Activated T-helper 2 cell treated with anti-CD3 and anti-CD28 coated beads, Interferon-gamma antibody, Interleukin-2, Interleukin-4, amounts not matched to agents 10 μg/mL and 5 μg/mL and 100 μg/mL, durations not matched to agents 14 hours and 24 hours and 36 hours (primary cell): Measurements from ENCODE around the gene DNAJA1. TPM values are rescaled to one million over a fixed set of nuclear protein-coding genes. Genes with fewer than 3 reads are reported as not detected.

Source experiments
- DNase-seq: peaks from one replicate; pipeline ENCODE4 v3.0.0; 2021; ENCODE audit warnings: low spot score
- H3K27ac Mint-ChIP-seq: one replicate; pipeline ENCODE4 v1.8.0; 2021; ENCODE audit warnings: mixed read lengths
- H3K27me3 Mint-ChIP-seq: one replicate; pipeline ENCODE4 v1.8.0; 2021; ENCODE audit warnings: low read depth, mixed read lengths
- H3K36me3 Mint-ChIP-seq: one replicate; pipeline ENCODE4 v1.8.0; 2021; ENCODE audit warnings: low read depth, mixed read lengths
- H3K4me1 Mint-ChIP-seq: one replicate; pipeline ENCODE4 v1.8.0; 2021; ENCODE audit warnings: low read depth, mixed read lengths
- H3K4me3 Mint-ChIP-seq: one replicate; pipeline ENCODE4 v1.8.0; 2021; ENCODE audit warnings: low read depth, mild to moderate bottlenecking, moderate library complexity, mixed read lengths
- H3K9me3 Mint-ChIP-seq: one replicate; pipeline ENCODE4 v1.8.0; 2021; ENCODE audit warnings: mixed read lengths
- intact Hi-C: fragments of 100-400 bp; cut with micrococcal nuclease; formaldehyde crosslinking; loops from one replicate; pipeline ENCODE4 v1.15.1; 2023
- total RNA-seq: library from RNA; stranded (reverse); gene quantifications from 2 replicates; pipeline ENCODE4 v1.2.3, GENCODE V29; 2022

The DNAJA1 gene
- total RNA-seq, 1 donor from 2014 or later, result 259 TPM

DNA sequence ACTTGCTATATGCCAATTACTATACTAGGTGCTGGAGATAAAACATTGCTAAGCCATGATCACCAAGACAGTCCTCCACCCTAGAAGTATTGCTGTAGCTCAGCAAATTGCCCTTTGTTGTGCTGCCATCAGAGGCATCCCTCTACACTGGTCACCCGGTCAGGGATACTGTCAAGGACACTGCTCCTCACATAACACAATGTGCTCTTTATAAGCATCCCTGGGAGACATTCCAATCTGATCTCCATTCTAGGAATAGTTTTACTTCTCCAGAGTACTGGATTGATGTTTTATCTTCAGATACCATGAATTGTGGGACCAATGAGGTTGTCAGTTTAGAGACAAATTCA is 10.4 kb upstream of the DNAJA1 start:
- Mint-ChIP-seq H3K27ac (no peak overlapping the region), H3K4me3 (no peak overlapping the region), H3K9me3 (no peaks in the 10 kb centered on the region), H3K36me3 (peaks cover 6% of the 10 kb centered on the region), H3K27me3 (no peaks in the 10 kb centered on the region), H3K4me1 (peaks cover 3% of the 10 kb centered on the region)
- DNase-seq, result no peak
- intact Hi-C loops, result no loop called here

DNA sequence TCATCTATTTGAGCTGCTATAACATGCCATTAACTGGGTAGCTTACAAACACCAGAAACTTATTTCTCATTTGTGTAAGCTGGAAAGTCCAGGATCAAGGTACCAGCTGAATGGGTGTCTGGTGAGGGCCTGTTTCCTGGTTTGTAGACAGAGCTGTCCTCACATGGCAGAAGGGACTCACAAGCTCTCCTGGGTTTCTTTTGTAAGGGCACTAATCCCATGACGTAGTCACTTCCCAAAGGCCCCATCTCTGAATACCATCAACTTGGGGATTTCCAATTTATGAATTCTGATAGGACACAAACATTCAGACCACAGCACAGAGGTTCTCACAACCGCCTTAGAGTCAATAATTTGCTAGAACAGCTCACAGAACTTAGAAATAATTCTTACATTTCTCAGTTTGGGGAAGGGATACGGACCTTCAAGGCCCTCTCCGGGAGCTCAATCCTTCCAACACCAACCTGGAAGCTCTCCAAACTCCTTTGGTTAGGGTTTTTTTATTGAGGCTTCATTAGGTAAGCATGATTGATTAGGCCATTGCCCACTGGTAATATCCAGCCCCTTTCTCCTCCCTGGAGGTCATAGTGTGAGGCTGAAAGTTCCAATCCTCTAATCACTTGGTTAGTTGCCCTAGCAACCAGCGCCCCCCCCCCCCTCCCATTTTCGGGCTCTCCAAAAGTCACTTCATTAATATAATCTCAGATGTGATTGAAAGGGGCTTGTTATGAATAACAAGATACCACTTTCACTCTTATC is 7.6 kb upstream of the DNAJA1 start:
- Mint-ChIP-seq H3K27me3 (no peaks in the 10 kb centered on the region), H3K36me3 (peaks cover 19% of the 10 kb centered on the region), H3K4me3 (no peak overlapping the region), H3K27ac (no peak overlapping the region), H3K4me1 (peaks cover 13% of the 10 kb centered on the region), H3K9me3 (no peaks in the 10 kb centered on the region)
- intact Hi-C loops, result no loop called here
- DNase-seq, result no peak

DNA sequence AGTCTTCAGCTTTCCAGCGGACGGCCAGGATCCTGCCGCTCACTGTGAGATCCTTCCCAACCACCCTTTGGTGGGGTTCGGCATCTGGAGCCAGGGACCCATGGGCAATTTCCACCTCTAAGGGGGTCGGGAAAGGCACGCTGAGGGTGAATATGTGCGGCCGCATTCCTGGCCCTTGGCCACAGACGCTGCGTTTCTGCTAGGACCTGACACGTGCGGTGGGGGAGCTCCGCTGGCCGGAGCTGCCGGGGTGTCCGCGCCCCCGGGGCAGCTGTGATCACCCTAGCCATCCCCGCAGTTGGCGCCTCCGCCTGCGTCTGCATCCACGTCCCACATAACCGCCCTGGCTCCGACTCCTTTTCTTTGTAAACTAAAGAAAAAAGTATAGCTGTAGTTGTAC is 5.3 kb upstream of the DNAJA1 start:
- intact Hi-C loops, result no loop called here
- Mint-ChIP-seq H3K36me3 (peaks cover 29% of the 10 kb centered on the region), H3K4me3 (no peak overlapping the region), H3K9me3 (no peaks in the 10 kb centered on the region), H3K27ac (no peak overlapping the region), H3K27me3 (no peaks in the 10 kb centered on the region), H3K4me1 (peaks cover 27% of the 10 kb centered on the region)
- no peak for DNase-seq

DNA sequence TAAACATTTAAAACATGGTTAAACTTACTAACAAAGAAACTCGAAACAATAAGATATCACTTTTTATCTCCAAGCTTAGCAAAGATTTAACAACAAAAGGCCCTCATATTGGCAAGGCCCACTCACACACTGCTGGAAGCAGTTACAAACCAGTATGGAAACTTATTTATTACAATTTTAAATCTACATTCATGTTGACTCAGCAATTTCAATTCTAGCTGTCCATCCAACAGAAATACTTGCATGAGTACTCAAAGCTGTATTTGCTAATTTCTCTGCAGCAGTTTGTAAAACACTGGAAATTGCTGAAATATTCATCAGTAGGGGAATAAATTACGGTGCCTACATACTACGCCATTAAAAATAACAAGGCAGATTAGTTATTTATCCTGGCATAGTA is 2.8 kb upstream of the DNAJA1 start:
- H3K27me3 Mint-ChIP-seq, result no peaks in the 10 kb centered on the region
- H3K4me1 Mint-ChIP-seq, result peaks cover 37% of the 10 kb centered on the region
- no peak overlapping the region for H3K27ac Mint-ChIP-seq
- no peak for DNase-seq
- H3K4me3 Mint-ChIP-seq, result no peak overlapping the region
- H3K36me3 Mint-ChIP-seq, result peaks cover 43% of the 10 kb centered on the region
- intact Hi-C loops, result no loop called here
- no peaks in the 10 kb centered on the region for H3K9me3 Mint-ChIP-seq

DNA sequence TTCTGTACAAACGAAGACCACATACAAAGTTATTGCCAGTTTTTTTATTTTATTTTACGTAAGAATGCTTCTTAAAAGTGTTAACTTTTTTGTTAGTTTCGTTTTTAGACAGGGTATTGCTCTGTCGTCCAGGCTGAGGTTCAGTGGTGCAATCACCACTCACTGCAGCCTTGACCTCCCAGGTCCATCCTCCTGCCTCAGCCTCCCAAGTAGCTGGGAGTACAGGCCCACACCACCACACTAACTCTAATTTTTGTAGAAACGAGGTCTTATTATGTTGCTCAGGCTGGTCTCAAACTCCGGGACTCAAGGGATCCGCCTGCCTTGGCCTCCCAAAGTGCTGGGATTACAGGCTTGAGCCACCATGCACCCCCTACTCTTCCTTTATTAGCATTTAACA is 2.3 kb upstream of the DNAJA1 start:
- intact Hi-C loops, result no loop called here
- no peaks in the 10 kb centered on the region for H3K27me3 Mint-ChIP-seq
- peaks cover 34% of the 10 kb centered on the region for H3K4me1 Mint-ChIP-seq
- H3K36me3 Mint-ChIP-seq, result peaks cover 45% of the 10 kb centered on the region
- no peak overlapping the region for H3K27ac Mint-ChIP-seq
- DNase-seq, result no peak
- H3K4me3 Mint-ChIP-seq, result no peak overlapping the region
- no peaks in the 10 kb centered on the region for H3K9me3 Mint-ChIP-seq

DNA sequence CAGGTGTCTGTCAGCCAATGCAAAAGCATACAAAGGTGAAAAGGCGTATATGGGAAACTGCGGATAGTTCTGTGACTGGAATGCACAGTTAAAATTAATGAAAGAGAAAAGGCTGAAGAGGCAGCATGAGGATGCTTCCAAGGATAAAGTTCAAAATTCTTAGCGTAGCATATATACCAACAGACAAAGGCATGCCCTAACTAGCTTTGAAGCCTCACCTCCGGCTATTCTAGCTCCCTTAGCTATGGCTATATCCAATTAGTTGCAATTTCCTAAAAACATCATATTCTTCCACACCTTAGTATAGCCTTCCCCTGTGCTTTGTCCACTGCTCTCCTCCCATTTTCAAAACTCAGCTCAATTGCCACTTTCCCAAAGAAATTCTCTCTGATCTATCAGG is 1.4 kb upstream of the DNAJA1 start:
- DNase-seq, result no peak
- H3K27me3 Mint-ChIP-seq, result no peaks in the 10 kb centered on the region
- peaks cover 41% of the 10 kb centered on the region for H3K4me1 Mint-ChIP-seq
- intact Hi-C loops, result no loop called here
- peak overlapping the region; percentile 90 for H3K4me3 Mint-ChIP-seq
- H3K27ac Mint-ChIP-seq, result peak overlapping the region; percentile 96
- peaks cover 55% of the 10 kb centered on the region for H3K36me3 Mint-ChIP-seq
- H3K9me3 Mint-ChIP-seq, result no peaks in the 10 kb centered on the region

DNA sequence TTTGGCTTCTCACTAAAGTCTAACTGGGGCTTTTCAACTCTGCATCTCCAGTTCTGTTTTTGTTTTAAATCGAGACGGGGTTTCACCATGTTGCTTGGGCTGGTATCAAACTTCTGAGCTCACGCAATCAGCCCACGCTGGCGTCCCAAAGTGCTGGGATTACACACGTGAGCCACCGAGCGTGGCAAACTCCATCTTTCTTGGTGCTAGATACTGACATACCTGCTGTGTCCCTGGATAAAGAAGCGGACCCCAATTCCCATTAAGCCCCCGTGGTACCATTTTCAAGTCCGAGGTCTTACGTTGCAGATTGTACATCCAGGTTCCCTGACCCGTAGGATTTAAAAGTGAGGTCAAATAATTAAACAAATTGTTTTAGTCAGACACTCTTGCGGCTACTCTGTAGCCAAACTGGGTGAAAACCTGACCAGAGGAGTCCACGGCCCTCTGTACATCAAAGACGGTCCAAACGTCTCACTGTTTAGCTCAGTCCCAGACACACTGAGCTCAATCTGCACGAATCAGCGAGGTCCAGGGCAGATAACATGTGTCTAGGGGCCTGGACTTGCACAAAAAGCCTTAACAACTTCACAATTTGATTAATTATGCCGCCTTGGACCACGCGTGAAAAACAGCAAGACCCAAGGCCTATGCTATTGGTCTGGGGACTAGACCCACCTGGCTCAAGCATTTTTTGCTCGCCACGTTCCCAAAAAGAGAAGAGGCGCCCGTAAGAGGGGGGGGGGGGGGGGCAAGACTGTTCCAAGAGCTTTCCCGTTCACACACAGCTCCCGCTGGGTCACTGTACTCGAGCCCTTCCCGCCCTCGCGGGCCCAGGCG is 727 bp upstream of the DNAJA1 start:
- Mint-ChIP-seq H3K4me3 (peak overlapping the region; percentile 90), H3K36me3 (peaks cover 61% of the 10 kb centered on the region), H3K9me3 (no peaks in the 10 kb centered on the region), H3K4me1 (peaks cover 47% of the 10 kb centered on the region), H3K27me3 (no peaks in the 10 kb centered on the region), H3K27ac (peak overlapping the region; percentile 96)
- DNase-seq, result no peak
- intact Hi-C loops, result no loop called here

DNA sequence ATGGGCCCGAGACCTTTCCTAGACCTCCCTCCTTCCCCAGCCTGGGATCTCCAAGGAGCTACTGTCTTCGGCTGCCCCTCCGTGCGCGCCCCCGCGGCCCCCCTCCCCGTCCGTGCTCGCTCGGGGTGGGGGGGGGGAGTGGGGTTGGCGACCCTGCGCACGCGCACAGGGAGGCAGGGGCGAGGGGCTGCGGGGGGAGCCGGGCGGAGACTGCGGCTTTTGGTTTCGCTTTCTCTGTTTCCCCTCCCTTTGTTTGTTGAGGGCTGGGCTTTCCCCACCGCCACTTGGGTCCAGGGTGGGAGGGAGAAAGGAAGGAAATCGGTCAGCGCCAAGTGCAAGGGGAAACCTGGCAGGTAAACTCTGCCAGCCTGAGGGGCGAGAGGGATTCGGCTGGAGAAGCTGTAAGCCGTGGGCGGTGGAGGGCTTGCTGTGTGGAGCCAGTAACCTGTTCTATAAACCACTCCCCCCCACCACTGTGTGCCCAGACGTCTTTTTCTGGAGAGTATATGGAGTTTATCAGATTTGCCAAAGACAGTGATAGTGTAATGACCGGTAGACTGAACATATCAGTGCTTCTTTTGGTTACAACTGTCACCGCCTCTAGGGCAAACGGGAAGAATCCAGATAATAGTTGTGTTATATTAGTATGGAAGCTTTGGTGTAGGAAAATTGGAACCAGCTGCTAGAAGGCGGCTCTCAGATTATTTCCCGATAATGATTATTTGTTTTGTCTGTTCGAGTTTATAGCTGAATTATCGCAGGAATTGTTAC is 684 bp downstream of the DNAJA1 start:
- Mint-ChIP-seq H3K27ac (peak overlapping the region; percentile 96), H3K9me3 (no peaks in the 10 kb centered on the region), H3K4me3 (peak overlapping the region; percentile 90), H3K36me3 (peaks cover 69% of the 10 kb centered on the region), H3K4me1 (peaks cover 57% of the 10 kb centered on the region), H3K27me3 (no peaks in the 10 kb centered on the region)
- peak; percentile 81 for DNase-seq
- intact Hi-C loops, result loop anchor here (1.0 to 2.0 kb wide), 7 partner anchors 17 to 473 kb away; partner anchors contain the start of genes APTX, BAG1, NFX1 and SMIM27

DNA sequence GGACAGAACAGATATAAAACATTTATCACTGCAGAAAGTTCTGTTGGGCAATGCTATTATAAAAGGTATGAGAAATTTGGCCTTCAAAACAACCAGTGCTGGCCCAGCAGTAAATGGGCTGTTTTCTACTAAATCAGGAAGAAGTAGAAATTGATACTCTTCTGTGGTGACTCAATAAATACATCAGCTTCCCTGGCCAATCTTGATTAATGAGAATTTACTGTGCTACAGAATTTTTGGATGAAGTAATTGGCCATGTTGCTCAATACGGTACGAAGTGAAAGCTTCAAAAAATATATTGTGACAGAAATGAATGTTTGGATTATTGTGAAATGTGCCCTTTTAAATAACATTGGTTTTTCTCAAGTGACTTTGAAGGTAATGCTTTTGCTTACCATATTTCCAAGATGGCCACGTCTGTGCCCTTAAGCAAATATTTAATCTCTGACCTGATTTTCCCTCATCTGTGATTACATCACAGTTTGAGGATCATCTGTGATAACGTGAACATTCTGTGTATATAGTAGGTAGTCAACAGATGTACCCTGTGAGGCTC is 4.2 kb downstream of the DNAJA1 start:
- H3K4me1 Mint-ChIP-seq, result peaks cover 44% of the 10 kb centered on the region
- no peak for DNase-seq
- H3K4me3 Mint-ChIP-seq, result peak overlapping the region; percentile 17
- H3K27me3 Mint-ChIP-seq, result no peaks in the 10 kb centered on the region
- H3K36me3 Mint-ChIP-seq, result peaks cover 88% of the 10 kb centered on the region
- no peak overlapping the region for H3K27ac Mint-ChIP-seq
- no peaks in the 10 kb centered on the region for H3K9me3 Mint-ChIP-seq
- intact Hi-C loops, result no loop called here

DNA sequence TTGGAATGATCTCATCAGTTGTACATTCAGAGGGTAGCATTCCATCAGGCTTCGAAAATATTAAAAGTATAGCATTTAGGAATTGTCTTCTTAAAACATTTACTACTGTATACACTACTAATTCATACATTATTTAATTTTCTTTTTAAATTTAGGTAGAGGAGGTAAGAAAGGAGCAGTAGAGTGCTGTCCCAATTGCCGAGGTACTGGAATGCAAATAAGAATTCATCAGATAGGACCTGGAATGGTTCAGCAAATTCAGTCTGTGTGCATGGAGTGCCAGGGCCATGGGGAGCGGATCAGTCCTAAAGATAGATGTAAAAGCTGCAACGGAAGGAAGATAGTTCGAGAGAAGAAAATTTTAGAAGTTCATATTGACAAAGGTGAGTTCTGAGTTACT is 5.2 kb downstream of the DNAJA1 start:
- no peak for DNase-seq
- intact Hi-C loops, result no loop called here
- H3K9me3 Mint-ChIP-seq, result no peaks in the 10 kb centered on the region
- peak overlapping the region; percentile 1 for H3K27ac Mint-ChIP-seq
- H3K4me1 Mint-ChIP-seq, result peaks cover 44% of the 10 kb centered on the region
- H3K36me3 Mint-ChIP-seq, result peaks cover 93% of the 10 kb centered on the region
- H3K4me3 Mint-ChIP-seq, result no peak overlapping the region
- no peaks in the 10 kb centered on the region for H3K27me3 Mint-ChIP-seq

DNA sequence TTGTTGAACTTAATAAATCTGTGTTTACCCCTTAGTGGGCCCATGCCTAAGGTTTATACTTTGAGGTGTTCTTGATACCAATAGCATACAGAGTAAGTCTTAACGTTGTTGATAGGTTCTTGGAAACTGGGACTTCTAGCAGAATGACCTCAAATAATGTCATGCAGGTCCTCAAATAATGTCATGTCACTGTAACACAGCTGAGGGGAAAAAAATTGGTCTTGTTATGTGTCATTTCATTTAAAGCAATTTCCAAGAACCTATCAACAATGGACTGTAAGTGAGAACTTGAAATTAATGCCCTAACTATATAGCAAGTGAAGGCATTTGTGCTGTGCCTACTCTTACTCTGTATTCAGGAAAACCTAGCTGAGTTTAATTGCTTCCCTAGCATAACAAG is 7.2 kb downstream of the DNAJA1 start:
- Mint-ChIP-seq H3K9me3 (no peaks in the 10 kb centered on the region), H3K27me3 (no peaks in the 10 kb centered on the region), H3K4me1 (peaks cover 40% of the 10 kb centered on the region), H3K4me3 (no peak overlapping the region), H3K36me3 (peaks cover 92% of the 10 kb centered on the region), H3K27ac (no peak overlapping the region)
- DNase-seq, result no peak
- intact Hi-C loops, result no loop called here

DNA sequence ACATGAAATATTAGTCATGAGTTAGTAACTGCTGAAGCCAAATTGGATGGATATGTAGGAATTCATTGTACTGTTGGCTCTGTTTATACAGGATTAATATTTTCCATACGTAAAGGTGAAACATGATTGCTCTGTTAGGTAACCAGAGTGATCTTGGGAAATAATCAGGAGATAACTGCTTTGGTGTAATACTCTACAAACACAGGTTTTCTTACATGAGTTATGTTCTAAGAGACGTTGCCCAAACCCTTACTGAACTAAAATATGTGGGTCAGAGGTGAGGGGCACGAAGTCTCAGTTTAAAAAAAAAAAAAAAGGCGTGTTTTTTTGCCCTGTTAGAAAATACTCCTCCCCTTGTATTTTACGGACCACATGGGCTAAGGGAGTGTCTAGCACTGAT is 7.8 kb downstream of the DNAJA1 start:
- H3K4me3 Mint-ChIP-seq, result no peak overlapping the region
- no peak overlapping the region for H3K27ac Mint-ChIP-seq
- H3K27me3 Mint-ChIP-seq, result no peaks in the 10 kb centered on the region
- no peaks in the 10 kb centered on the region for H3K9me3 Mint-ChIP-seq
- H3K4me1 Mint-ChIP-seq, result peaks cover 40% of the 10 kb centered on the region
- H3K36me3 Mint-ChIP-seq, result peaks cover 93% of the 10 kb centered on the region
- intact Hi-C loops, result no loop called here
- DNase-seq, result no peak
